Fibroblast of lung (primary cell): Measurements from ENCODE around the gene GPD1L.

Experiments used
- CTCF ChIP-seq, 2 donors: IDR thresholded peaks in 1 of 2; conservative IDR thresholded peaks in 1 of 2; 1 replicate in 1 of 2; 2 replicates in 1 of 2; pipeline ENCODE4 v1.5.1; 2011 to 2012; ENCODE audit warnings: low read length in 2 of 2, control low read depth in 1 of 2, inconsistent platforms in 1 of 2, low read depth in 1 of 2, mild to moderate bottlenecking in 1 of 2
- EZH2 ChIP-seq: IDR thresholded peaks from 2 replicates; pipeline ENCODE4 v1.5.1; 2012; ENCODE audit warnings: low read length, control low read depth, mild to moderate bottlenecking; ENCODE audit errors: missing control alignments

- no peak for TF ChIP-seq EZH2
- no peak for TF ChIP-seq CTCF (conservative IDR thresholded peaks at IDR 0.05 in 1 of 2, IDR thresholded peaks at IDR 0.05 in 1 of 2; ENCODE audit: low read depth in 1 of 2, low read length in 2 of 2)
Measured at GRCh38 chr3:32186876-32187275, 80.5 kb downstream of the GPD1L start.
